Cerebellar nuclear complex (tissue), 1 donor: ENCODE data around the gene CENPM.

Experiments used
- DNase-seq, 2 experiments: peaks; one replicate each; lab custom pipeline; 2025; lab: John Stamatoyannopoulos, UW

CENPM gene, protein sequence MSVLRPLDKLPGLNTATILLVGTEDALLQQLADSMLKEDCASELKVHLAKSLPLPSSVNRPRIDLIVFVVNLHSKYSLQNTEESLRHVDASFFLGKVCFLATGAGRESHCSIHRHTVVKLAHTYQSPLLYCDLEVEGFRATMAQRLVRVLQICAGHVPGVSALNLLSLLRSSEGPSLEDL

GRCh38 chr22:41946629-41947423 is at the start of gene CENPM:
CENPM (minus strand) TSS chr22:41947152; CDS start chr22:41947076, 76 bp downstream.
- DNase-seq: peak; percentile 51 to 74

DNA sequence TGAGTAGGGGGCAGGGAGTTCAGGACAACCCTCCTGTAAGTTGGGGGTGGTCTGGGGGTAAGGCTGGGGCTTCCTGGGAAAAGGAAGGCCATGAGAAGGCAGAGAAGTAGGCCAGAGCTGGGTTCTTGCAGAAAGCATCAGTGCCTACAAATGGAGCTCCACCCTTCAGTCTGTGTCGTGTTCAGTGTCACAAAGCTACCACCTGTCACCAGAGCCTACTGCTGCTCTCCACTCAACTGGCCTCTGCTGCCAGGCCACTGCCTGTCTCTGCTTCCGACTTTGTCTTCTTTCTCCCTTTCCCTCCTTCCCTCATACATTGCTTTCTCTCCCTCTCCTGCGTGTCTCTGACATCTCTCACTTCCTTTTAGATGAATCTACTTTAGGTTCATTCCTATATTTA is 48.3 kb upstream of the CENPM start:
- DNase-seq: no peak

DNA sequence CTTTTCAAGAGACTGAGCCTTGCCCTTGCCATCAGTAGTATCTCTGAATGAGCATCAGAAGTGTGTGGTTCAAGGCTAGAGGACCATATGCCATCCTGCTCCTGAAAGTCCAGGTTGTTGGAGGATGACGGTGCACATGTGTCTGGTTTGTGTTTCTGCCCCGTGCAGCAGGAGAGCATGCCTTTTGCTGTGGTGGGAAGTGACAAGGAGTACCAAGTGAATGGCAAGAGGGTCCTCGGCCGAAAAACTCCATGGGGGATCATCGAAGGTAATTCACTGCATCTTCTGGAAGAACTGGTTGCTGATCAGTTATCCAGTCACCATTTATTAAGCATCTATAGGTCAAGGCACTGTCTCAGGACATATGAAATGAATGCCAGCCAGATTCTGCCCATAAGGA is 45.5 kb upstream of the CENPM start:
- no peak for DNase-seq

- no peak for DNase-seq
These were observed 44.2 kb upstream of the CENPM start for GRCh38 chr22:41991111-41991510.

DNA sequence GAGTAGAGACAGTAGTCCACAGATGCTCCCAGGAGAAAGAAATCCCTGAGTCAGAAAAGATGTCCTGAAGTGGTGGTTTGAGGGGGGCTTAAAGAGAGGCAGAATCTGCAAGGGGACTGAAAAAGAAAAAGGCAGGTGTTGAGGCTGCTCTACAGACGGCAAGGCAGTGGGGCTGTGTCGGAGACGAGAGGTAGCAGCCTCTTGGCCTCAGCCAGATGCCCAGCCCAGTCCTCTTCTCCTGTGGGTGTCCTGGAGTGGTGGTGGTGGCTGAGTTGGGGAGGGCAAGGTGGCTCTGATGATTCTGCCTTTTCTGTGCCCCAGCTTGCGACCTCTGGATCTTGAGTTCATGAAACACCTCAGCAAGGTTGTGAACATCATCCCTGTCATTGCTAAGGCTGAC is 42.3 kb upstream of the CENPM start:
- no peak for DNase-seq

- DNase-seq: no peak
These were observed 40.3 kb upstream of the CENPM start for GRCh38 chr22:41987276-41987675.

DNA sequence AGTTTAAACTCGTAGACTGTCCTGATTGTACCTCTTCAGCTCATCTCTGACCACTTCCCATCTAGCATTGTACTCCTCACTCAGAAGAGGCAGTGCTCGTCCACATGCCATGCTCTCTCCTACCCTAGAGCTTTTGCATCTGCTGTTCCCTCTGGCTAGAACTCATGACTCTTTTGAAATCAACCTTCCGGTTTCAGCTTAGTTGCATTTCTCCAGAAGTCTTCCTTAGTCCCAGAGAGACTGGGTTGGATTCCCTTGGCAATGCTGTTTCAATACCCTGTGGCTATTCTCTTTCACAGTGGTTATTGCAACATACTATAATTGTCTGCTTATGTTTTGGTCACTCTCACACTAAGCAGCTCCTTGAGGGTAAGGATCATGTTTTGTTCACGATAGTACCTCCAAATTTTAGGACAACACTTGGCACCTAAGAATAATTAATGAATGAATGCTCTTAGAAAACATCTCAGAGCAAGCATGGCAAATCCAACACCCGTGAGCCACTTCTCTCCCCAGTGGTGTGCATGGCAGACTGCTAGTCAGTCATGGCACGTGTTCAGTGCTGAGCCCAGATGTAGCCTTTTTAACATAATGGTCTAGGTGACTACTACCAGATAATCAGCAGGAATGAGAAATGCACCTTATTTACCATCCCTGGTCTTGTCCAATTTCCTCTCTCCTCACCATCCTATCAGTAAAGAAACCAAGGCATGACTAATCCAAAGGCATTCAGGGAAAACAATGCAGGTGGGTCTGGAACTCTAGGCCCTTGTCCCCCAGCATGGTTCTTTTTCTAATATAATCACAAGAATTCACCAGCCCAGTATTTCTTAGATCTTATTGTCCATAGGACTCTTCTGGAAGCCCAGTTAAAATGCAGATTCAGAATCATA is 36.8 kb upstream of the CENPM start:
- DNase-seq: no peak

DNA sequence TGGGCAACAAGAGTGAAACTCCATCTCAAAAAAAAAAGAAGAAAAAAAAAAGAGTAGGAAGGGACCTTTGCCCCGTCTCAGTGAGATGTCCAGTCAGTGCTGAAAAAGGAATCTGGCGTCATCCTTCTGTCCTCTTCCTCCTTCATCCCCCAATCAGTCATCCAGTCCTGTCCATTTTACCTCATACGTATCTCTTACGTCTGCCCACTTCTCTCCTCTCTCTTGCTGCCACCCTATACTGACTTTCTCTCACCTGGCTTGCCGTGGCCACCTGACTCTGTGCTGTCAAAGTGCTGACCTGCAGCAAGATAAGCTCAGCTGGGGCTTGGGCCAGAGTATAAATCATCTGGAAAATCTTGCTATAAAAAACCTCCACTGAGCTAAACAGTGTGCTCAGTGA is 35.9 kb upstream of the CENPM start:
- no peak for DNase-seq

GRCh38 chr22:41979423-41980250 is 32.7 kb upstream of the CENPM start:
- DNase-seq: no peak

- DNase-seq: no peak
These were observed 31.8 kb upstream of the CENPM start for GRCh38 chr22:41978732-41979131.

- DNase-seq: no peak
These were observed 30.1 kb upstream of the CENPM start for GRCh38 chr22:41976961-41977566.

GRCh38 chr22:41976070-41976901 is 29.3 kb upstream of the CENPM start:
- DNase-seq: no peak

GRCh38 chr22:41975299-41976069 is 28.5 kb upstream of the CENPM start:
- no peak for DNase-seq

DNA sequence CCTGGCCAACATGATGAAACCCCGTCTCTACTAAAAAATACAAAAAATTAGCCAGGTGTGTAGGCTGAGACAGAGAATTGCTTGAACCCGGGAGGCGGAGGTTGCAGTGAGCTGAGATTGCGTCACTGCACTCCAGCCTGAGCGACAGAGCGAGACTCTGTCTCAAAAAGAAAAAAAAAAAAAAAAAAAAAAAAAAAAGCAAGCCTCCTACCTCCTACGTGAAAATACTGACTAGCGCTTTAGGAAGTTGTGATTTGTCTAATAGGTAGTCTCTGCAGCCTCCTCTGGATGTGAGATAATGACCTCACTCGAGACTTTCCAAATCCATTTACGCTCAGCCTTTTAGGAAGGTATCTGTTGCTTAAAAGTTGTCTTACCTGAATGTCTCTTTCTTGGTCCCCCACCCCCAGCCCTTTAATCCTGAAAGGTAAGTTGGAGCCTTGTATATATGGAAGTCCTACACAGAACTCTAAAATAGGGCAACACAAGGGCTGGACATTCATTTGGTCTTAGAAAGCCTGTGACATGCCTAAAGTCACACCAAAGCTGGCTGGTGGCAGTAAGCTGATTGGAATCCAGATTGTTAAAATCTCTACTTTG is 27.8 kb upstream of the CENPM start:
- DNase-seq: no peak

DNA sequence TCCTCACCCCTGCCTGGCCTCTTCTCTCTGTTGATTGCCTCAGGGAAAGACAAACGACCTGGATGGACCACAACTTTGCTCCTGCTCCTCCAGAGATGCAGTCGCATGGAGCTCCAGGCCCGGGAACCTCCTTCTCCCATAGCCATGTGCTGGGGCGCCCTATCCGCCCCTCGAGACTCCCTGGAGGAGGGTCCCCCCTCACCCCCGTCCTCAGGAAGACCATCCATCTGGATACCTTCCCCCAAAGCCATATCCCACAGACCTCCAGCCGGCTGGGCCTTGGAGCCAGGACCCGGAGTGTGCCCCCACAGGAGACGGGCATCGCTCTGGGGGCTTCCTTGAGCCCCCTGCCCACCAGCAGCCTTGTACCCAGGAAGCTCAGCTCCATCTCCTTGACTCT is 24.5 kb upstream of the CENPM start:
- no peak for DNase-seq

DNA sequence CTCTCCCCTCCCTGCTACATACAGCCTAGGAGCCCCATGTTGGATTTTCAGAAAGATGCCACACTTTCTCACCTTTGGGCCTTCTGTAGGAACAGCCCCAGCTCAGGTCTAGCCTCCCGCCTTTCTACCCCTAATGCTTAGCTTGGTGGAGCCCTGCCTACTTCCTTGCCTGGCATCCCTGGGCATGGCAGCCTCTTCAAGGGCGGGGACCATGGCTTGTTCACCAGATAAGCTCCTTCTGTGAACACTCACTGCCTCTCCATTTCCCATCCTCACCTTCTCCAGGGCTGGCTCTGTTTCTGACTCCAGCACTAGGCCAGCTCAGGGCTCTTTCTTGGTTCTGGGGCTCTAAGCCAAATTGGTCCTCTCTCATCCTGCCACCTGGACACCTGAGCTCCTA is 23.6 kb upstream of the CENPM start:
- no peak for DNase-seq

DNA sequence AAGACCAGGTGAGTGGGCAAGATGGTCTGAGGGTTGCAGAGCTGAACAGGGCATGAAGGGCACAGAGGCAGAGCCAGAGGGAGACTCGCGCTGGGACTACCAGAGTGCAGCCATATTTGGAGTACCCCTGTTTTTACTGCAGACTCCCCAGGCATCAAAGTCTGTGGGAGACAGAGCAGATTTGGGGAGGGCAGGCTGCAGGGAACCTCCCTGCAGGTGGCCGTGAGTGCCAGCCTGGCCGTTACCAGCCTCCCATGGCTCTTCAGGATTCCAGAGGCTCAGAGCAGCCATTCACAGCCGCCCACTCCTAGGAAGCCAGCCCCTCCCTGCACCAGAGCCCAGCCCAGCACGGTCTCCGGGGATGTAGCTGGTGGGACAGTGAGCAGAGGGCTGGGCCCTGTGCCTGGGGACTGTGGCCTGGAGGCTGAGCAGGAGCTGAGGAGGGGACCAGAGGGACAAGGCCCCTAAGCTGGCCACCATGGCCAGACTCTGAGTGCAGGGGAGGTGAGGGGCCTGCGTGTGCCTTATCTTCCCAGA is 22.2 kb upstream of the CENPM start, which contains the start of gene SEPTIN3:
Gene SEPTIN3 (plus strand): TSS at position 334 of the 537 bp plus-strand sequence. CDS start 2,050 bp downstream, outside the sequence.
- DNase-seq: no peak

- DNase-seq: no peak
These were observed 21.6 kb upstream of the CENPM start for GRCh38 chr22:41968601-41969000.
